GM15510 (cell line): Measurements from ENCODE around the gene PLEKHS1.

Experiments used
- POLR2A ChIP-seq: IDR thresholded peaks from 3 replicates; pipeline ENCODE4 v1.6.1; 2011; ENCODE audit warnings: borderline replicate concordance; ENCODE audit not compliant: insufficient read length; ENCODE audit errors: extremely low read depth

PLEKHS1 gene

GRCh38 chr10:113806503-113806902, 55.0 kb downstream of the PLEKHS1 start:
- TF ChIP-seq POLR2A: no peak

- no peak for TF ChIP-seq POLR2A
Measured at GRCh38 chr10:113808168-113808567, 56.7 kb downstream of the PLEKHS1 start.

- no peak for TF ChIP-seq POLR2A
Measured at GRCh38 chr10:113819989-113820388, 68.5 kb downstream of the PLEKHS1 start.

- TF ChIP-seq POLR2A: no peak
Measured at GRCh38 chr10:113820507-113820906, 69.0 kb downstream of the PLEKHS1 start.

- TF ChIP-seq POLR2A: no peak
Measured at GRCh38 chr10:113822174-113822573, 70.7 kb downstream of the PLEKHS1 start.

- TF ChIP-seq POLR2A: no peak
Measured at GRCh38 chr10:113823389-113823788, 71.9 kb downstream of the PLEKHS1 start.

GRCh38 chr10:113825791-113826190, 74.3 kb downstream of the PLEKHS1 start:
- no peak for TF ChIP-seq POLR2A
